Heart right ventricle (tissue), 16 donors: ENCODE data around the gene PLCB1. TPM values are rescaled to one million over a fixed set of nuclear protein-coding genes. Genes with fewer than 3 reads are reported as not detected.

Experiments used
- ATAC-seq, 8 donors: fragments of 200-7000 bp; cut with Tn5 transposase; one replicate each; pipeline ENCODE4 v1.9.1; 2020; ENCODE audit warnings: mild to moderate bottlenecking in 8 of 8, moderate library complexity in 8 of 8, moderate number of reproducible peaks in 1 of 8
- DNase-seq, 2 donors: peaks; one replicate each; pipeline ENCODE4 v3.0.0-alpha.2; 2020
- H3K27ac ChIP-seq, 10 donors: fragments of 200-600 bp; sonication (generic) in 2 of 10; one replicate each; pipeline versions ENCODE4 v1.5.0 to v1.8.0; 2020 to 2022; ENCODE audit warnings: mild to moderate bottlenecking in 3 of 10
- H3K27me3 ChIP-seq, 7 donors: fragments of 200-600 bp; one replicate each; pipeline ENCODE4 v1.8.0; 2021 to 2022; ENCODE audit warnings: mild to moderate bottlenecking in 2 of 7
- H3K36me3 ChIP-seq, 9 donors: fragments of 200-600 bp; sonication (generic) in 1 of 9; one replicate each; pipeline versions ENCODE4 v1.5.0 to v1.8.0; 2020 to 2022; ENCODE audit warnings: mild to moderate bottlenecking in 2 of 9
- H3K4me1 ChIP-seq, 9 donors: fragments of 200-600 bp; sonication (generic) in 1 of 9; one replicate each; pipeline versions ENCODE4 v1.5.0 to v1.8.0; 2020 to 2022; ENCODE audit warnings: mild to moderate bottlenecking in 4 of 9
- H3K4me3 ChIP-seq, 10 donors: fragments of 200-600 bp; sonication (generic) in 2 of 10; one replicate each; pipeline versions ENCODE4 v1.5.0 to v1.8.0; 2020 to 2022; ENCODE audit warnings: mild to moderate bottlenecking in 7 of 10, moderate library complexity in 2 of 10
- H3K9me3 ChIP-seq, 11 donors: fragments of 200-600 bp in 10 of 11; sonication (generic) in 2 of 11; one replicate each; pipeline versions ENCODE4 v1.5.0 to v1.8.0; 2013 to 2022; ENCODE audit warnings: mild to moderate bottlenecking in 2 of 11, control low read depth in 1 of 11, moderate library complexity in 1 of 11
- CTCF ChIP-seq, 9 donors: fragments of 200-600 bp; sonication (generic) in 2 of 9; IDR thresholded peaks; one replicate each; pipeline versions ENCODE4 v1.5.0 to v1.8.0; 2021 to 2022; ENCODE audit warnings: antibody characterized with exemption in 9 of 9, mild to moderate bottlenecking in 5 of 9, moderate library complexity in 1 of 9
- WGBS, 2 donors: extraction: QIAGEN DNeasy Blood & Tissue Kit; methylation state at CpG; one replicate each; pipeline ENCODE4 v1.1.7; 2013; ENCODE audit warnings: inconsistent platforms in 1 of 2; 5-methylcytosine and 5-hydroxymethylcytosine counted together
- intact Hi-C, 10 donors: fragments of 100-400 bp; cut with DNase I; formaldehyde crosslinking; loops; one replicate each; pipeline versions ENCODE4 v1.11.1 to v1.14.2; 2022
- polyA plus RNA-seq, 2 donors: library from polyadenylated mRNA; stranded (reverse); fragments of 200-250 nt; gene quantifications; one replicate each; pipeline ENCODE4 v1.2.3, GENCODE V29; 2013
- total RNA-seq, 10 donors: library from RNA; stranded (reverse); fragmentation: NEBNext Ultra II Directional in 3 of 10; extraction: Animal tissue kit (Norgen Biotek cat#: 25700) in 3 of 10; gene quantifications; one replicate each; pipeline versions ENCODE4 v1.2.1 to v1.2.4, GENCODE V29; 2021 to 2023
- donor health status: Arrhythmogenic right ventricular cardiomyopathy.
- donor health status: ischemic (EF 13 %, LVEDD 7.1; RV severe dilation, severe dysfunction).
- donor health status: healthy with polysubstance abuse.
- donor health status: DM: no; HTN: yes; CAD: no.
- donor health status: DM: no; HTN: no; CAD: no.
- donor health status: ischemic (EF 25% LVEDD 6.9; RV normal size, moderate dysfunction).
- donor health status: ischemic (EF 25% LVEDD 5.7; RV mildly dilated, moderate dysfunction).
- donor health status: healthy.
- donor health status: DM: yes; HTN: yes; CAD: no.
- donor health status: Ischemic cardiomyopathy.
- donor health status: ischemic (EF 35%, LVEDD 5.7; RV mildly dilated, moderate dysfunction).
- donor health status: nonischemic (EF 11% LVEDD 7.7; RV severe dilation, severe dysfunction).
- donor health status: DM: yes; HTN: yes; CAD: no.
- donor health status: PGD.
- donor health status: ischemic (EF 29% LVEDD 5.4; RV normal size, mild dysfunction).
- donor health status: nonischemic (EF 23%, LVEDD 6.1; RV moderate dilation, normal function).

PLCB1 gene
- total and polyA plus RNA-seq, 12 donors, result 2.2 to 12.7 (median 7.1) TPM

GRCh38 chr20:8334641-8335040 is 202.6 kb downstream of the PLCB1 start:
- Histone ChIP-seq H3K27ac (no peak overlapping the region), H3K27me3 (no peaks in the 10 kb centered on the region), H3K4me3 (no peak overlapping the region), H3K36me3 (no peaks in the 10 kb centered on the region), H3K9me3 (no peaks in the 10 kb centered on the region), H3K4me1 (peaks cover 0 to 13% (median 0%) of the 10 kb centered on the region in 9 donors)
- no peak for TF ChIP-seq CTCF (IDR thresholded peaks at IDR 0.05)
- DNase-seq (no peak), ATAC-seq (no peak)
- intact Hi-C loops, result no loop called here
- 85 to 89% methylated on average over 2 of the region's 2 CpGs for WGBS, 2 donors

- WGBS, 2 donors, result 77 to 83% methylated on average over 1 of the region's 1 CpG
Observed at GRCh38 chr20:8335059-8335458, 203.0 kb downstream of the PLCB1 start.

GRCh38 chr20:8335495-8336195 is 203.6 kb downstream of the PLCB1 start:
- H3K9me3 ChIP-seq, result no peaks in the 10 kb centered on the region
- intact Hi-C loops, result no loop called here
- TF ChIP-seq CTCF (IDR thresholded peaks at IDR 0.05), result no peak
- H3K27ac ChIP-seq, result no peak overlapping the region
- H3K4me3 ChIP-seq, result no peak overlapping the region
- H3K36me3 ChIP-seq, result no peaks in the 10 kb centered on the region
- no peak for DNase-seq
- WGBS, 2 donors, result 71 to 82% methylated on average over 7 of the region's 7 CpGs
- no peak for ATAC-seq
- no peaks in the 10 kb centered on the region for H3K27me3 ChIP-seq
- H3K4me1 ChIP-seq, result peaks cover 0 to 7% (median 0%) of the 10 kb centered on the region in 9 donors

More at GRCh38 chr20:8335059-8335458, 203.0 kb downstream of the PLCB1 start:
- Histone ChIP-seq H3K4me1 (peaks cover 0 to 13% (median 0%) of the 10 kb centered on the region in 9 donors), H3K27ac (no peak overlapping the region), H3K4me3 (no peak overlapping the region), H3K36me3 (no peaks in the 10 kb centered on the region), H3K27me3 (no peaks in the 10 kb centered on the region), H3K9me3 (no peaks in the 10 kb centered on the region)
- intact Hi-C loops, result no loop called here
- ATAC-seq (no peak), DNase-seq (no peak)
- TF ChIP-seq CTCF (IDR thresholded peaks at IDR 0.05), result no peak

GRCh38 chr20:8339349-8339748 is 207.3 kb downstream of the PLCB1 start:
- WGBS, 2 donors, result 92 to 98% methylated on average over 3 of the region's 3 CpGs
- intact Hi-C loops, result no loop called here
- DNase-seq (no peak), ATAC-seq (no peak)
- H3K9me3 ChIP-seq, result no peaks in the 10 kb centered on the region
- H3K4me1 ChIP-seq, result peaks cover 0 to 5% (median 0%) of the 10 kb centered on the region in 9 donors
- no peak for TF ChIP-seq CTCF (IDR thresholded peaks at IDR 0.05)
- H3K27ac ChIP-seq, result no peak overlapping the region
- H3K36me3 ChIP-seq, result no peaks in the 10 kb centered on the region
- H3K4me3 ChIP-seq, result no peak overlapping the region
- no peaks in the 10 kb centered on the region for H3K27me3 ChIP-seq
